Measurements from ENCODE around the gene TMEM109.

The TMEM109 gene

GRCh38 chr11:60952742-60953170 lies 38.8 kb downstream of the TMEM109 start:
- CTCF ChIA-PET, result interaction anchor here (0.6 to 0.9 kb wide), 2 partner anchors 8 to 121 kb away, joined by 3 to 4 read pairs; no protein-coding TSS in a partner anchor
- H3K27ac ChIP-seq (ENCODE audit: extremely low read depth, low read depth, low read length), result no peak overlapping the region
- POLR2A ChIA-PET, result no interaction called here
- no peaks in the 10 kb centered on the region for H3K9me3 ChIP-seq (ENCODE audit: control insufficient read depth, insufficient read depth, low read depth, low read length)
- no peaks in the 10 kb centered on the region for H3K4me1 ChIP-seq (ENCODE audit: control insufficient read depth, insufficient read depth, low read length)
- no peak overlapping the region for H3K4me3 ChIP-seq (ENCODE audit: low read depth, low read length)
- H3K36me3 ChIP-seq (ENCODE audit: control insufficient read depth in 2 of 2, insufficient read depth in 1 of 2, low read length in 2 of 2), result no peaks in the 10 kb centered on the region
- TF ChIP-seq YY1 (tag by site-specific recombination; IDR thresholded peaks at IDR 0.05) (no peak), TSHZ1 (tag by site-specific recombination; IDR thresholded peaks at IDR 0.05; ENCODE audit: borderline replicate concordance) (no peak), ZNF48 (tag by site-specific recombination; IDR thresholded peaks at IDR 0.05) (no peak), ZNF26 (tag by site-specific recombination; IDR thresholded peaks at IDR 0.05) (no peak), ZNF202 (tag by site-specific recombination; IDR thresholded peaks at IDR 0.05; ENCODE audit: borderline replicate concordance) (no peak), ZFP41 (tag by site-specific recombination; IDR thresholded peaks at IDR 0.05; ENCODE audit: borderline replicate concordance) (no peak), KLF8 (tag by site-specific recombination; IDR thresholded peaks at IDR 0.05) (no peak), ZNF211 (tag by site-specific recombination; IDR thresholded peaks at IDR 0.05; ENCODE audit: low read depth) (no peak), REPIN1 (tag by site-specific recombination; IDR thresholded peaks at IDR 0.05; ENCODE audit: low read depth) (no peak), SP3 (tag by site-specific recombination; IDR thresholded peaks at IDR 0.05) (no peak), ZNF518A (tag by site-specific recombination; conservative IDR thresholded peaks at IDR 0.05; ENCODE audit: low read depth) (no peak), ZBTB7A (tag by site-specific recombination; IDR thresholded peaks at IDR 0.05; ENCODE audit: low read depth) (no peak), ZNF433 (tag by site-specific recombination; IDR thresholded peaks at IDR 0.05; ENCODE audit: low read depth) (no peak), ZNF623 (tag by site-specific recombination; IDR thresholded peaks at IDR 0.05) (peak; percentile 60), ZNF16 (tag by site-specific recombination; IDR thresholded peaks at IDR 0.05; ENCODE audit: low read depth) (peak; percentile 67; the same call in 1 of the 2 replicates), ZNF664 (tag by site-specific recombination; IDR thresholded peaks at IDR 0.05) (peak; percentile 50; the same call in 1 of the 2 replicates), ZNF404 (tag by site-specific recombination; IDR thresholded peaks at IDR 0.05) (no peak), ZNF157 (tag by site-specific recombination; IDR thresholded peaks at IDR 0.05) (no peak), ZNF292 (tag by site-specific recombination; IDR thresholded peaks at IDR 0.05; ENCODE audit: borderline replicate concordance, low read depth) (no peak)
- TF ChIP-seq, protein P1, sequence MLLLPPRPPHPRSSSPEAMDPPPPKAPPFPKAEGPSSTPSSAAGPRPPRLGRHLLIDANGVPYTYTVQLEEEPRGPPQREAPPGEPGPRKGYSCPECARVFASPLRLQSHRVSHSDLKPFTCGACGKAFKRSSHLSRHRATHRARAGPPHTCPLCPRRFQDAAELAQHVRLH (tag by site-specific recombination; IDR thresholded peaks at IDR 0.05), result no peak
- TF ChIP-seq, protein P2, sequence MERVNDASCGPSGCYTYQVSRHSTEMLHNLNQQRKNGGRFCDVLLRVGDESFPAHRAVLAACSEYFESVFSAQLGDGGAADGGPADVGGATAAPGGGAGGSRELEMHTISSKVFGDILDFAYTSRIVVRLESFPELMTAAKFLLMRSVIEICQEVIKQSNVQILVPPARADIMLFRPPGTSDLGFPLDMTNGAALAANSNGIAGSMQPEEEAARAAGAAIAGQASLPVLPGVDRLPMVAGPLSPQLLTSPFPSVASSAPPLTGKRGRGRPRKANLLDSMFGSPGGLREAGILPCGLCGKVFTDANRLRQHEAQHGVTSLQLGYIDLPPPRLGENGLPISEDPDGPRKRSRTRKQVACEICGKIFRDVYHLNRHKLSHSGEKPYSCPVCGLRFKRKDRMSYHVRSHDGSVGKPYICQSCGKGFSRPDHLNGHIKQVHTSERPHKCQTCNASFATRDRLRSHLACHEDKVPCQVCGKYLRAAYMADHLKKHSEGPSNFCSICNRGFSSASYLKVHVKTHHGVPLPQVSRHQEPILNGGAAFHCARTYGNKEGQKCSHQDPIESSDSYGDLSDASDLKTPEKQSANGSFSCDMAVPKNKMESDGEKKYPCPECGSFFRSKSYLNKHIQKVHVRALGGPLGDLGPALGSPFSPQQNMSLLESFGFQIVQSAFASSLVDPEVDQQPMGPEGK (tag by site-specific recombination; IDR thresholded peaks at IDR 0.05), result no peak
- TF ChIP-seq, protein P3, sequence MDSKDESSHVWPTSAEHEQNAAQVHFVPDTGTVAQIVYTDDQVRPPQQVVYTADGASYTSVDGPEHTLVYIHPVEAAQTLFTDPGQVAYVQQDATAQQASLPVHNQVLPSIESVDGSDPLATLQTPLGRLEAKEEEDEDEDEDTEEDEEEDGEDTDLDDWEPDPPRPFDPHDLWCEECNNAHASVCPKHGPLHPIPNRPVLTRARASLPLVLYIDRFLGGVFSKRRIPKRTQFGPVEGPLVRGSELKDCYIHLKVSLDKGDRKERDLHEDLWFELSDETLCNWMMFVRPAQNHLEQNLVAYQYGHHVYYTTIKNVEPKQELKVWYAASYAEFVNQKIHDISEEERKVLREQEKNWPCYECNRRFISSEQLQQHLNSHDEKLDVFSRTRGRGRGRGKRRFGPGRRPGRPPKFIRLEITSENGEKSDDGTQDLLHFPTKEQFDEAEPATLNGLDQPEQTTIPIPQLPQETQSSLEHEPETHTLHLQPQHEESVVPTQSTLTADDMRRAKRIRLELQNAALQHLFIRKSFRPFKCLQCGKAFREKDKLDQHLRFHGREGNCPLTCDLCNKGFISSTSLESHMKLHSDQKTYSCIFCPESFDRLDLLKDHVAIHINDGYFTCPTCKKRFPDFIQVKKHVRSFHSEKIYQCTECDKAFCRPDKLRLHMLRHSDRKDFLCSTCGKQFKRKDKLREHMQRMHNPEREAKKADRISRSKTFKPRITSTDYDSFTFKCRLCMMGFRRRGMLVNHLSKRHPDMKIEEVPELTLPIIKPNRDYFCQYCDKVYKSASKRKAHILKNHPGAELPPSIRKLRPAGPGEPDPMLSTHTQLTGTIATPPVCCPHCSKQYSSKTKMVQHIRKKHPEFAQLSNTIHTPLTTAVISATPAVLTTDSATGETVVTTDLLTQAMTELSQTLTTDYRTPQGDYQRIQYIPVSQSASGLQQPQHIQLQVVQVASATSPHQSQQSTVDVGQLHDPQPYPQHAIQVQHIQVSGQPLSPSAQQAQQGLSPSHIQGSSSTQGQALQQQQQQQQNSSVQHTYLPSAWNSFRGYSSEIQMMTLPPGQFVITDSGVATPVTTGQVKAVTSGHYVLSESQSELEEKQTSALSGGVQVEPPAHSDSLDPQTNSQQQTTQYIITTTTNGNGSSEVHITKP (tag by site-specific recombination; IDR thresholded peaks at IDR 0.05), result no peak

All from HEK293 (cell line).